Embryonic facial prominence (tissue), 1 donor: ENCODE data around the gene PTPN18.

Experiments
- DNase-seq: peaks from one replicate; pipeline ENCODE4 v3.0.0-alpha.2; 2016; ENCODE audit errors: extremely low spot score

PTPN18 gene

DNA sequence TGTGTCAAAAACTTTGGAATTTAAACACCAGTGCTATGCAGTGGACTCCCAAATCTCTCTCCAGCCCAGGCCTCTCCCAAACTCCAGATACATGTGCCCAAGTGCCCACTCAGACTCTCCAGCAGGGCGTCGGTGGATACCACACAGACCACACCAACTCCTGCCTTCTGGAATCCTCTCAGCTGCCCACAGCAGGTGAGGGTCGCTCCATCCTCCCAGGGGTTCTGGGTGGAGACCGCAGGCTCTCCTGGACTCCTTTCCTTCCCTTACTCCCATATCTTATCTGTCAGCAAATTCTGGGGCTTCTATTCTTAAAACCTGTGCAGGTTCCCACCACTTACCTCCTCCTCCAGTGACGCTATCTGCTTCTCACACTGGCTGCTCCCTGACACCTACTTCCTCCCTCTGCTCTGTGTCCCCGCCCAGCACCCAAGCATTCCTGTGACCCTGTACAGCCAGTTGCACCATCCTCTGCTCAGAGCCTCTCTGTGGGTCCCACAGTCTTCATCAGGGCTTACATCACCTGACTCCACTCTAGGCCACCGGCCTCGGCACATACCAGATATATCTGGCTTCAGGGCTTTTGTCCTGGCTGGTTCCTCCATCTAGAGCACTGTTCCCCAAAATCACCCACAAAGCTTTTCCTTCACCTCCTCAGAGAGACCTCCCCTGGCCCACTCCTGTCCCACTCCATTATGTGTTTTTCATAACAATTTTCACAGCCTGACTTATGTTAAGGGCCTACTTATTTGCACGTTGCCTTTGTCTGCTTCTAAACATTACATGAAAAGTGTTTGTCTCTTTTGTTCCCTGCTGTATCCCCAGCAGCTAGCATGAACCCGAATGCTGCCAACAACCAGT, 15.7 kb upstream of the PTPN18 start:
- no peak for DNase-seq

GRCh38 chr2:130341562-130342019, 14.3 kb upstream of the PTPN18 start:
- no peak for DNase-seq

DNA sequence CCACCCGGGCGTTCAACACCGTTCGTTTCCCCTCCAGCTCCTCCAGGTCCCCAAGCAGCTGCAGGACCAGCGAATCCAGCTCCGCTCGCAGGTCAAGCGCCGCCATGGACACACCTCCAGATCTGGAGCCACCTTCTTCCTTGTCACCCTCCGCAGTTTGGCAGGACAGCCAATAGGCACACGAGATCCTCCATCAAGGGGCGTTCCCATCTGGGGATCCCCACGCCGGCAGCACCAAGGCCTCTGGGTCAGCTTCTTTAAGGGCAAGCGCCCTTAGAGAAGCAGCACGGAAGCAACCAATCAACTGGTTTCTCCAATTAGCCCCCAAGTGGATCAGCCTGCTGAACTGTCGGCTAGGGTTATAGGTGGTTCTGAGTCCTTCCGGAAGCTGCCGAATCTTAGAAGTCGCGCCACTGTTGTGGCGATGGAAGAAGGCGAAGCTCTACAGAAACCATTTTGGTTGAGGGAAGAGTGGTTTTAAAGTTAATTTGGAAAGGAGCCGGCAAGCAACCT, 13.8 kb upstream of the PTPN18 start:
- peak; percentile 84 for DNase-seq

GRCh38 chr2:130342533-130343275, 13.2 kb upstream of the PTPN18 start, which contains the start of gene IMP4:
TSS of gene IMP4 (plus strand) at chr2:130342897. CDS start at chr2:130342933, 36 bp downstream.
- peak; percentile 98 for DNase-seq

DNA sequence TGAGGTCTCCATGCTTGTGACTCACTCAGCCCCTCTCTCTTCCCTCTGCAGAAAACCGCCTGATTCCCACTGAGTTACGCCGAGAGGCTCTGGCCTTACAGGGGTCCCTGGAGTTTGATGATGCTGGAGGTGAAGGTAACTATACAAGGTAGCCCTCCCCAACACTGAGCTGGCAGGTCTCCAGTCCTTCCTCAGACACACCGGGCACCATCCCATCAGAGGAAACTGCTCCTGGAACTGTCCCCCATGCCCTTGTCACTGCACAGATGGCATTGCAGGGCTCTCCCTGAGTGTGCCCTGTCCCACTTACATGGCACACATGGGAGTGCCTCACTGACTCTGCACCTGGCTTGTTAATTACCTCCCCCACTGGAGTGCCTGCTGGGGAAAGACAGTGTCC, 11.3 kb upstream of the PTPN18 start:
- no peak for DNase-seq

- DNase-seq = no peak
These were observed 10.8 kb upstream of the PTPN18 start for GRCh38 chr2:130345091-130345490.

DNA sequence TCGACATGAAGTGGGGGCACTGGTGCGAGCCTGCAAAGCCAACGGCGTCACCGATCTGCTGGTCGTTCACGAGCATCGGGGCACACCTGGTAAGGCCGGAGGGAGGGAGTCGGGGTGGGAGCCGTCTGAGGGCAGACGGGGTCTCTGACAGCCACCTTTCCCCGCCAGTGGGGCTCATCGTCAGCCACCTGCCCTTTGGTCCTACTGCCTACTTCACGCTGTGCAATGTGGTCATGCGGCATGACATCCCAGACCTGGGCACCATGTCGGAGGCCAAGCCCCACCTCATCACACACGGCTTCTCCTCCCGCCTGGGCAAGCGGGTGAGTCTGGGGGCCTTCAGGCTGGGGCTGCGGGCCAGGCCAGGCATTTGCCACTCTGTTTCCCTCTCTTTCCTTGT, 10.2 kb upstream of the PTPN18 start:
- no peak for DNase-seq

- DNase-seq = no peak
These were observed 9.7 kb upstream of the PTPN18 start for GRCh38 chr2:130346041-130346740.

GRCh38 chr2:130346741-130347066, 9.2 kb upstream of the PTPN18 start:
- no peak for DNase-seq

GRCh38 chr2:130347220-130347925, 8.5 kb upstream of the PTPN18 start:
- DNase-seq = no peak

- DNase-seq = no peak
These were observed 6.7 kb upstream of the PTPN18 start for GRCh38 chr2:130349174-130349573.

GRCh38 chr2:130351711-130352110, 4.1 kb upstream of the PTPN18 start:
- DNase-seq = no peak

- no peak for DNase-seq
These were observed 3.6 kb upstream of the PTPN18 start for GRCh38 chr2:130352237-130352636.

DNA sequence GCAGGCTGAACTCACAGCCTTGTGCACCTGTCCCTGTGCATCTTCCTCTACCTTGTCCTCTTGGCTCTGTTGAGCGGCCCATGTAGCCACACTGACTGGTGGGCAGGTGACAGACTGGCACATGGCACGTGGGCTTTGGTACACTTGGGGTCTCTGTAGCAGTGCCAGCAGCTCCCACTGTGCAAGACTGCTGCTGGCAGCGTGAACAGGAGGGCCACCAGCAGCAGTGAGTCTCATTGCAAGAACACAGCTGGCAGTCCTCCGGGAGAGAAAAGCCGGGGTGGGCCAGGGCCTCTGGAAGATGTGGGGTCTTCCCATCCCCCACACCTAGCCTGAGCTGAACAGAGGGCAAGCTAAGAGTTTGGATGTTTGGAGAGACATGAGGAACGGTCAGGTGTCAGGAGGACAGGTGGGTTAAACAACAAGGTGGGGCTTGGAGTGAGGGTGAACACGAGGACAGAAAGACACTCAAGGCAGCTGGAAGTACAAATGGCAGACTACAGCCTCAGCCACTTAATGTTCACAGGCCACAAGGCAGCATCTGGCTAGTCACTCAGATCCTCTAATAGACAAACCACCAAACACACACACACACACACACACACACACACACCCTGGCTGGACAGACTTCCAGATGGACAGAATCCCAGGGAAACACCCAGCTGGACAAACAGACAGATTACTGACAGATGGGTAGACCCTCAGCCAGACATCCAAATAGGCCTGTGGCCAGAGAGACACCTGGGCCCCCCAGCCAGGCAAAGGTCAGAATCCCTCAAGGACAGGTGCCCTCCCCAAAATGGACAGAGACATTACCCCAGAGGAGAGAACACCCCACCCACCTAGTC, 2.3 kb upstream of the PTPN18 start:
- DNase-seq = no peak

GRCh38 chr2:130354139-130354428, 1.8 kb upstream of the PTPN18 start:
- DNase-seq = no peak

DNA sequence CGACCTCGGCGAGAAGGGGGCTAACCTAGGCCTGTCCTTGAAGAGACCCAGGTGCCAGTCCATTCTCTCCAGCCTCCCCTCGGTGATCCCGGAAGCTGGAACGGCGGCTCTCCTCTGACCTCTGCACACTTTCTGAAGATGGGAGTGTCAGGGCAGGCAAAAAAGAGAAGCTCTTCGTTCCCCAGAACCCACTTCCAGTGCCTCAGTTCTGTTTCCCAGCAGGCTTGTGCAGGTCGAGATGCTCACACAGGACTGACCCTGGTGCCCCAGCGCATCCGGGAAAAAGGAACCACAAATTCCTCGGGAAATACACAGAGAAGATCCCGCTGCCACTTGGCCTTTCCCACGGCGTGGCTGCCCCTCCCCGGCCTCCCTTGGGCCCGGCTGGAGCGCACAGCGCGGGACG, 681 bp upstream of the PTPN18 start:
- DNase-seq = no peak

DNA sequence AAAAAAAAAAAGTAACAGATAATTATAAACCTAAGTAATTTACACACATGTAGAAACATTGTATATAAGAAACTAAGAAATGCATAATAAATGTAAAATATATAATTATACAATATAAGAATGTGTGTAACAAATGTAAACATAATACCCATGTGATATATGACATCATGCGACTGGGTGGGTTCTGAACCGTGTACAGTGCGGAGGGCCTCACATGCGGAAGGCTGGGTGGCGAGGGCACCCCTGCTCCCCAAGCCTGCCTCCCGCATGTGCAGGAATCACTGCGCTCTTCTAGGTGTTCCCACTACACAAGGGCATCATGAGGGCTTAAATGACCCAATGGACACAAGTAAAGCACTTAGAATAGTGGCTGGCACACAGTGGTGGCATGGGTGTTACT, 2.0 kb downstream of the PTPN18 start:
- DNase-seq = no peak

GRCh38 chr2:130358420-130359350, 2.8 kb downstream of the PTPN18 start:
- no peak for DNase-seq

- DNase-seq = no peak
These were observed 3.6 kb downstream of the PTPN18 start for GRCh38 chr2:130359466-130359865.

GRCh38 chr2:130363479-130363878, 7.6 kb downstream of the PTPN18 start:
- no peak for DNase-seq
